ENCODE results near the gene TCF7L1.

DNA sequence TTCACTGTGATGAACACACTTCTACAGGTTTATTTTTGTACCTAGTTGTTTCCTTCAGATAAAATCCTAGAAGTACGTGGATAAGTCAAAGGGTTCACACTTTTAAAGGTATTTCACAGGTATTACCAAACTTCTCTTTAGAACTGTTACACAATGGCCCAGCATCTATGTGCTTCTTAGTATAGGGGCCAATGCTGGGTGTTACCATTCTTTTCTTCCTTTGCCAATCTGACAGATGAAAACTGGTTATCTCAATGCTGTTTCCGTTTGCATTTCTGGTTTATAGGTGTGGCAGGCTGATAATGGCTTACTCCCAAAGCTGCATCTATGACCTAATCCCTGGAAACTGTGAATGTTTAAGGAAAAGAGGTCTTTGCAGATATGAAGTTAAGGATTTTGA is 2.8 kb upstream of the TCF7L1 start:
- TF ChIP-seq POLR2A (IDR thresholded peaks at IDR 0.05; ENCODE audit: low read length) = no peak
- no peak for TF ChIP-seq GATA1 (IDR thresholded peaks at IDR 0.05; ENCODE audit: low read depth, low read length)

All from erythroblast (primary cell).